ENCODE results near the gene RASSF5. TPM values are rescaled to one million over a fixed set of nuclear protein-coding genes. Genes with fewer than 3 reads are reported as not detected.
A peak's percentile ranks its signal among the peaks of the same experiment; 100 is the strongest.

Gene RASSF5
- total and polyA plus RNA-seq, 2 of the 13 experiments (the other 11 are each of a cell fraction or from before 2014, with no cell fraction given), result 0.18 to 0.40 TPM

DNA sequence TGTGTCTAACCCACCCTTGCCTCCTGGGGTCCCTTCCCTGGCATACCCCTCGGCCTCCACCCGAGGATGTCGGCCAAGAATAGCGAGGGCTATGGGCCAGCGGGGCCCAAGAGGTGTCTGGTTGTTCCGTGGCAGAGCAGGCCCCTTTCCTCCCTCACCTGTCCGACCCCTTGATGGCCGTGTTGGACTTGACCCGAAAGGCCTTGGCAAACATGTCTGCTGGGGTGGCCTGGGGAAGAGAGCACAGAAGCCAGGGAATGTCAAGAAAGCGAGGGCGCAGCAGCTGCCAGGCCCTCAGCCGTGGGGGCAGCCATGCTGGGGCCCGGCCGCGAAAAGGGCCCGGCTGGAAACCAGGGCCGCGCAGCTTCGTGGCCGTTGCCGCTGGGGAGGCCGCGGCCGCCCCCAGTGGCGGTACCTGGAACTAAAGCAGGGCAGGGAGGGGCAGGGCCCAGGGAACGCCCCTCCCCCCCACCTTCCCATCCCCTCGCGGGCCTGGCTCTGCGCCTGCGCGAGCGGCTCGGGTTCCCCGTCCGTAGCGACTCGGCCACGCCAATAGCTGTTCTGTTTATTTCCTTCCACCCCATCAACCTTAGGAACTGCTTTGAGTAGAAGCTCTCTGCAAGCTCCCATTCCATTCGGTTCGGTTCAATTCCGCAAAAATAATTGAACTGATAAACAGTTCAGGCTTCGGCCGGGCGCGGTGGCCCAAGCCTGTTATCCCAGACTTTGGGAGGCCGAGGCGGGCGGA lies 105.0 kb downstream of the RASSF5 start, which contains the start of gene EIF2D (continued):
- TF ChIP-seq GFI1 (CRISPR knock-in tag; IDR thresholded peaks at IDR 0.05; ENCODE audit: borderline replicate concordance) (peak; percentile 81; the same call in 1 of the 2 replicates), ELF3 (CRISPR knock-in tag; IDR thresholded peaks at IDR 0.05) (peak; percentile 88), FOXK1 (CRISPR knock-in tag; IDR thresholded peaks at IDR 0.05; ENCODE audit: borderline replicate concordance, low read depth) (peak; percentile 97), RFX5 (IDR thresholded peaks at IDR 0.05; ENCODE audit: low read depth, low read length) (no peak; the same call in 1 of the 2 replicates), ZFP37 (CRISPR knock-in tag; IDR thresholded peaks at IDR 0.05; ENCODE audit: borderline replicate concordance) (peak; percentile 88; the same call in 1 of the 2 replicates), ZNF232 (CRISPR knock-in tag; IDR thresholded peaks at IDR 0.05; ENCODE audit: borderline replicate concordance) (peak; percentile 94), ZNF432 (CRISPR knock-in tag; IDR thresholded peaks at IDR 0.05; ENCODE audit: borderline replicate concordance) (no peak), ZNF354B (CRISPR knock-in tag; IDR thresholded peaks at IDR 0.05) (no peak), ZKSCAN1 (IDR thresholded peaks at IDR 0.05; ENCODE audit: low read length) (no peak), PAF1 (CRISPR knock-in tag; IDR thresholded peaks at IDR 0.05) (no peak), ZNF543 (CRISPR knock-in tag; IDR thresholded peaks at IDR 0.05) (peak; percentile 67; the same call in 1 of the 2 replicates), GLI4 (CRISPR knock-in tag; IDR thresholded peaks at IDR 0.05; ENCODE audit: borderline replicate concordance) (peak; percentile 80; the same call in 1 of the 2 replicates), ZNF383 (CRISPR knock-in tag; IDR thresholded peaks at IDR 0.05; ENCODE audit: borderline replicate concordance) (peak; percentile 57; the same call in 1 of the 2 replicates), ZFY (CRISPR knock-in tag; IDR thresholded peaks at IDR 0.05) (peak; percentile 100), ZNF562 (CRISPR knock-in tag; IDR thresholded peaks at IDR 0.05; ENCODE audit: borderline replicate concordance) (no peak)
- TF ChIP-seq, protein P1, sequence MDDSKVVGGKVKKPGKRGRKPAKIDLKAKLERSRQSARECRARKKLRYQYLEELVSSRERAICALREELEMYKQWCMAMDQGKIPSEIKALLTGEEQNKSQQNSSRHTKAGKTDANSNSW (CRISPR knock-in tag; IDR thresholded peaks at IDR 0.05; ENCODE audit: borderline replicate concordance), result no peak
- TF ChIP-seq, protein P2, sequence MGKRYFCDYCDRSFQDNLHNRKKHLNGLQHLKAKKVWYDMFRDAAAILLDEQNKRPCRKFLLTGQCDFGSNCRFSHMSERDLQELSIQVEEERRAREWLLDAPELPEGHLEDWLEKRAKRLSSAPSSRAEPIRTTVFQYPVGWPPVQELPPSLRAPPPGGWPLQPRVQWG (CRISPR knock-in tag; IDR thresholded peaks at IDR 0.05; ENCODE audit: borderline replicate concordance, low read depth), result no peak
- TF ChIP-seq, protein P3, sequence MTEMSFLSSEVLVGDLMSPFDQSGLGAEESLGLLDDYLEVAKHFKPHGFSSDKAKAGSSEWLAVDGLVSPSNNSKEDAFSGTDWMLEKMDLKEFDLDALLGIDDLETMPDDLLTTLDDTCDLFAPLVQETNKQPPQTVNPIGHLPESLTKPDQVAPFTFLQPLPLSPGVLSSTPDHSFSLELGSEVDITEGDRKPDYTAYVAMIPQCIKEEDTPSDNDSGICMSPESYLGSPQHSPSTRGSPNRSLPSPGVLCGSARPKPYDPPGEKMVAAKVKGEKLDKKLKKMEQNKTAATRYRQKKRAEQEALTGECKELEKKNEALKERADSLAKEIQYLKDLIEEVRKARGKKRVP (CRISPR knock-in tag; IDR thresholded peaks at IDR 0.05), result peak in 1 of 2 experiments; percentile 50; a peak in 1 of 4 replicates
- TF ChIP-seq, protein P4, sequence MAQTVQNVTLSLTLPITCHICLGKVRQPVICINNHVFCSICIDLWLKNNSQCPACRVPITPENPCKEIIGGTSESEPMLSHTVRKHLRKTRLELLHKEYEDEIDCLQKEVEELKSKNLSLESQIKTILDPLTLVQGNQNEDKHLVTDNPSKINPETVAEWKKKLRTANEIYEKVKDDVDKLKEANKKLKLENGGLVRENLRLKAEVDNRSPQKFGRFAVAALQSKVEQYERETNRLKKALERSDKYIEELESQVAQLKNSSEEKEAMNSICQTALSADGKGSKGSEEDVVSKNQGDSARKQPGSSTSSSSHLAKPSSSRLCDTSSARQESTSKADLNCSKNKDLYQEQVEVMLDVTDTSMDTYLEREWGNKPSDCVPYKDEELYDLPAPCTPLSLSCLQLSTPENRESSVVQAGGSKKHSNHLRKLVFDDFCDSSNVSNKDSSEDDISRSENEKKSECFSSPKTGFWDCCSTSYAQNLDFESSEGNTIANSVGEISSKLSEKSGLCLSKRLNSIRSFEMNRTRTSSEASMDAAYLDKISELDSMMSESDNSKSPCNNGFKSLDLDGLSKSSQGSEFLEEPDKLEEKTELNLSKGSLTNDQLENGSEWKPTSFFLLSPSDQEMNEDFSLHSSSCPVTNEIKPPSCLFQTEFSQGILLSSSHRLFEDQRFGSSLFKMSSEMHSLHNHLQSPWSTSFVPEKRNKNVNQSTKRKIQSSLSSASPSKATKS (CRISPR knock-in tag; IDR thresholded peaks at IDR 0.05), result no peak; the same call in 1 of the 2 replicates
- TF ChIP-seq, protein P5, sequence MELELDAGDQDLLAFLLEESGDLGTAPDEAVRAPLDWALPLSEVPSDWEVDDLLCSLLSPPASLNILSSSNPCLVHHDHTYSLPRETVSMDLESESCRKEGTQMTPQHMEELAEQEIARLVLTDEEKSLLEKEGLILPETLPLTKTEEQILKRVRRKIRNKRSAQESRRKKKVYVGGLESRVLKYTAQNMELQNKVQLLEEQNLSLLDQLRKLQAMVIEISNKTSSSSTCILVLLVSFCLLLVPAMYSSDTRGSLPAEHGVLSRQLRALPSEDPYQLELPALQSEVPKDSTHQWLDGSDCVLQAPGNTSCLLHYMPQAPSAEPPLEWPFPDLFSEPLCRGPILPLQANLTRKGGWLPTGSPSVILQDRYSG (CRISPR knock-in tag; IDR thresholded peaks at IDR 0.05), result peak; percentile 51; the same call in 1 of the 2 replicates
- TF ChIP-seq, protein P6, sequence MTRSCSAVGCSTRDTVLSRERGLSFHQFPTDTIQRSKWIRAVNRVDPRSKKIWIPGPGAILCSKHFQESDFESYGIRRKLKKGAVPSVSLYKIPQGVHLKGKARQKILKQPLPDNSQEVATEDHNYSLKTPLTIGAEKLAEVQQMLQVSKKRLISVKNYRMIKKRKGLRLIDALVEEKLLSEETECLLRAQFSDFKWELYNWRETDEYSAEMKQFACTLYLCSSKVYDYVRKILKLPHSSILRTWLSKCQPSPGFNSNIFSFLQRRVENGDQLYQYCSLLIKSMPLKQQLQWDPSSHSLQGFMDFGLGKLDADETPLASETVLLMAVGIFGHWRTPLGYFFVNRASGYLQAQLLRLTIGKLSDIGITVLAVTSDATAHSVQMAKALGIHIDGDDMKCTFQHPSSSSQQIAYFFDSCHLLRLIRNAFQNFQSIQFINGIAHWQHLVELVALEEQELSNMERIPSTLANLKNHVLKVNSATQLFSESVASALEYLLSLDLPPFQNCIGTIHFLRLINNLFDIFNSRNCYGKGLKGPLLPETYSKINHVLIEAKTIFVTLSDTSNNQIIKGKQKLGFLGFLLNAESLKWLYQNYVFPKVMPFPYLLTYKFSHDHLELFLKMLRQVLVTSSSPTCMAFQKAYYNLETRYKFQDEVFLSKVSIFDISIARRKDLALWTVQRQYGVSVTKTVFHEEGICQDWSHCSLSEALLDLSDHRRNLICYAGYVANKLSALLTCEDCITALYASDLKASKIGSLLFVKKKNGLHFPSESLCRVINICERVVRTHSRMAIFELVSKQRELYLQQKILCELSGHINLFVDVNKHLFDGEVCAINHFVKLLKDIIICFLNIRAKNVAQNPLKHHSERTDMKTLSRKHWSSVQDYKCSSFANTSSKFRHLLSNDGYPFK (CRISPR knock-in tag; IDR thresholded peaks at IDR 0.05; ENCODE audit: borderline replicate concordance), result peak; percentile 97
